Suprapubic skin (tissue), 4 donors: Measurements from ENCODE around the gene SWI5. TPM values are rescaled to one million over a fixed set of nuclear protein-coding genes. Genes with fewer than 3 reads are reported as not detected.

Experiments
- DNase-seq, 2 donors: peaks; one replicate each; pipeline ENCODE4 v3.0.0-alpha.2; 2019; ENCODE audit warnings: low spot score in 2 of 2
- H3K27ac ChIP-seq: fragments of 200-600 bp; sonication (generic); one replicate; pipeline ENCODE4 v1.5.1; 2019
- H3K27me3 ChIP-seq: fragments of 200-600 bp; sonication (generic); one replicate; pipeline ENCODE4 v1.5.1; 2019
- H3K36me3 ChIP-seq: fragments of 200-600 bp; sonication (generic); one replicate; pipeline ENCODE4 v1.5.1; 2019
- H3K4me1 ChIP-seq: fragments of 200-600 bp; sonication (generic); one replicate; pipeline ENCODE4 v1.5.1; 2019
- H3K4me3 ChIP-seq: fragments of 200-600 bp; sonication (generic); one replicate; pipeline ENCODE4 v1.5.1; 2019; ENCODE audit warnings: mild to moderate bottlenecking
- H3K9me3 ChIP-seq: fragments of 200-600 bp; sonication (generic); one replicate; pipeline ENCODE4 v1.5.1; 2019
- CTCF ChIP-seq, 2 donors: fragments of 200-600 bp in 1 of 2; fragments of 450-650 bp in 1 of 2; sonication (generic) in 1 of 2; IDR thresholded peaks; one replicate each; pipeline ENCODE4 v1.5.1; 2016 to 2019; ENCODE audit warnings: antibody characterized with exemption in 2 of 2, mild to moderate bottlenecking in 1 of 2, moderate library complexity in 1 of 2
- EP300 ChIP-seq: sonication (generic); formaldehyde crosslinking; IDR thresholded peaks from one replicate; pipeline ENCODE4 v1.6.1; 2017; ENCODE audit warnings: antibody characterized with exemption
- POLR2A ChIP-seq, 2 donors: fragments of 450-650 bp; IDR thresholded peaks; one replicate each; pipeline ENCODE4 v1.6.1; 2017; ENCODE audit warnings: antibody characterized with exemption in 2 of 2, mild to moderate bottlenecking in 2 of 2, moderate library complexity in 2 of 2
- POLR2AphosphoS5 ChIP-seq, 3 donors: sonication (generic); formaldehyde crosslinking; IDR thresholded peaks; one replicate each; pipeline ENCODE4 v1.6.1; 2017; ENCODE audit warnings: antibody characterized with exemption in 3 of 3
- WGBS: methylation state at CpG from one replicate; pipeline ENCODE4 v1.1.5; 2018; 5-methylcytosine and 5-hydroxymethylcytosine counted together
- total RNA-seq, 4 donors: library from RNA; depleted of rRNA; stranded (reverse); fragments of >200 nt; gene quantifications; one replicate each; pipeline ENCODE4 v1.1.0, GENCODE V29; 2016

SWI5 gene
- total RNA-seq, 4 donors from 2014 or later, result 21.1 to 35.3 (median 22.2) TPM

- no peaks in the 10 kb centered on the region for H3K36me3 ChIP-seq
- DNase-seq, result no peak
- H3K4me1 ChIP-seq, result peaks cover 6% of the 10 kb centered on the region
- H3K9me3 ChIP-seq, result no peaks in the 10 kb centered on the region
- no peak for TF ChIP-seq EP300
- TF ChIP-seq POLR2AphosphoS5 (IDR thresholded peaks at IDR 0.05), result no peak
- no peak for TF ChIP-seq CTCF (IDR thresholded peaks at IDR 0.05)
- TF ChIP-seq POLR2A (IDR thresholded peaks at IDR 0.05), result no peak
- no peaks in the 10 kb centered on the region for H3K27me3 ChIP-seq
- 89% methylated on average over 27 of the region's 28 CpGs for WGBS
- no peak overlapping the region for H3K4me3 ChIP-seq
- H3K27ac ChIP-seq, result peak overlapping the region; percentile 66
Observed at GRCh38 chr9:128233817-128234406, 42.2 kb upstream of the SWI5 start.

- Histone ChIP-seq H3K36me3 (peaks cover 9% of the 10 kb centered on the region), H3K4me1 (peaks cover 44% of the 10 kb centered on the region), H3K9me3 (no peaks in the 10 kb centered on the region), H3K27ac (peak overlapping the region; percentile 90), H3K4me3 (no peak overlapping the region), H3K27me3 (no peaks in the 10 kb centered on the region)
- 94% methylated on average over 3 of the region's 4 CpGs for WGBS
- no peak for DNase-seq
- TF ChIP-seq POLR2AphosphoS5 (IDR thresholded peaks at IDR 0.05) (no peak), EP300 (no peak), POLR2A (IDR thresholded peaks at IDR 0.05) (no peak), CTCF (IDR thresholded peaks at IDR 0.05) (no peak)
Observed at GRCh38 chr9:128242124-128242523, 34.0 kb upstream of the SWI5 start.

GRCh38 chr9:128242828-128243214, 33.3 kb upstream of the SWI5 start:
- DNase-seq, result no peak
- Histone ChIP-seq H3K9me3 (no peaks in the 10 kb centered on the region), H3K27ac (peak overlapping the region; percentile 90), H3K4me3 (peak overlapping the region; percentile 48), H3K27me3 (no peaks in the 10 kb centered on the region), H3K4me1 (peaks cover 44% of the 10 kb centered on the region), H3K36me3 (peaks cover 9% of the 10 kb centered on the region)
- WGBS, result 65% methylated on average over 6 of the region's 7 CpGs
- TF ChIP-seq CTCF (IDR thresholded peaks at IDR 0.05) (no peak), EP300 (no peak), POLR2A (IDR thresholded peaks at IDR 0.05) (no peak), POLR2AphosphoS5 (IDR thresholded peaks at IDR 0.05) (no peak)

GRCh38 chr9:128243215-128244018, 32.7 kb upstream of the SWI5 start:
- Histone ChIP-seq H3K27ac (peak overlapping the region; percentile 90), H3K36me3 (peaks cover 9% of the 10 kb centered on the region), H3K4me1 (peaks cover 44% of the 10 kb centered on the region), H3K27me3 (no peaks in the 10 kb centered on the region), H3K4me3 (peak overlapping the region; percentile 48), H3K9me3 (no peaks in the 10 kb centered on the region)
- TF ChIP-seq CTCF (IDR thresholded peaks at IDR 0.05) (no peak), POLR2A (IDR thresholded peaks at IDR 0.05) (no peak), EP300 (no peak)
- peak in 1 of 2 donors; percentile 88 for DNase-seq
- 64% methylated on average over 7 of the region's 13 CpGs for WGBS

GRCh38 chr9:128244091-128244836, 31.8 kb upstream of the SWI5 start:
- no peaks in the 10 kb centered on the region for H3K27me3 ChIP-seq
- no peak for DNase-seq
- peak overlapping the region; percentile 90 for H3K27ac ChIP-seq
- no peaks in the 10 kb centered on the region for H3K9me3 ChIP-seq
- H3K4me1 ChIP-seq, result peaks cover 44% of the 10 kb centered on the region
- TF ChIP-seq CTCF (IDR thresholded peaks at IDR 0.05) (no peak), POLR2AphosphoS5 (IDR thresholded peaks at IDR 0.05) (no peak), EP300 (no peak), POLR2A (IDR thresholded peaks at IDR 0.05) (no peak)
- H3K4me3 ChIP-seq, result peak overlapping the region; percentile 48
- 62% methylated on average over 8 of the region's 13 CpGs for WGBS
- peaks cover 9% of the 10 kb centered on the region for H3K36me3 ChIP-seq
